A204.1 (cell line): Measurements from ENCODE around the gene SFTPA2.
A peak's percentile ranks its signal among the peaks of the same experiment; 100 is the strongest.
"Not testable (repeated sequence)": the region's sequence is repeated elsewhere in the genome, so short reads cannot be mapped to it uniquely, and the experiment has no call there.

Source experiments
- FAIRE-seq: peaks from 2 replicates; lab custom pipeline; 2012; peaks lifted over from hg19 to GRCh38; lab: Jason Lieb, UNC

SFTPA2 gene

DNA sequence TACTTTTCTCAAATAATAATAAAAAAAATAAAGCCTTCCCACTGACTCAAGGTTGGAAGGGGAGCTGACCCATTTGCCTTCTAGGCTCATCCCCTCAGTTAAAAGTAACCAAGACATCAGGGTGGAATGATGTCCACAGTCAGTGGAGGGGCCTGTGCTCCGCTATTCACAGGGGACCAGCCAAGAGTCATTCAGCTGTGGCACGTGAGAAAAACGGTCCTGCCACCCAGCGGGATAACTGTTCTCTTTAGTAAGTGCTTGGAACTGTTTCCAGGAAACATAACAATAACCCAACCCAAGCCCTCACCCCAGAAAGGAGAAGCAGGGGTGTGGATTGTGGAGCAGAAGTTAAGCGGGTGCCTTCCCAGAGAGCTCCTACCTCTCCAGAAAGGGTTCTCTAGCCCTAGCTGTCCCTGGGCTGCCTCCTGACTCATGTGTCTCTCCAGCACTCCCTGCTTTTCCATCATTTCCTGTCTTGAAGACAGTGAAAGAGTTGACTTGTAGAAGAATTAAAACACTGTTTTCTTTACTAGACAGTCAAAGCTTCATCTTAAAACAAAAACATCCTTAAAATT, 50.2 kb downstream of the SFTPA2 start:
- not testable (repeated sequence) for FAIRE-seq

DNA sequence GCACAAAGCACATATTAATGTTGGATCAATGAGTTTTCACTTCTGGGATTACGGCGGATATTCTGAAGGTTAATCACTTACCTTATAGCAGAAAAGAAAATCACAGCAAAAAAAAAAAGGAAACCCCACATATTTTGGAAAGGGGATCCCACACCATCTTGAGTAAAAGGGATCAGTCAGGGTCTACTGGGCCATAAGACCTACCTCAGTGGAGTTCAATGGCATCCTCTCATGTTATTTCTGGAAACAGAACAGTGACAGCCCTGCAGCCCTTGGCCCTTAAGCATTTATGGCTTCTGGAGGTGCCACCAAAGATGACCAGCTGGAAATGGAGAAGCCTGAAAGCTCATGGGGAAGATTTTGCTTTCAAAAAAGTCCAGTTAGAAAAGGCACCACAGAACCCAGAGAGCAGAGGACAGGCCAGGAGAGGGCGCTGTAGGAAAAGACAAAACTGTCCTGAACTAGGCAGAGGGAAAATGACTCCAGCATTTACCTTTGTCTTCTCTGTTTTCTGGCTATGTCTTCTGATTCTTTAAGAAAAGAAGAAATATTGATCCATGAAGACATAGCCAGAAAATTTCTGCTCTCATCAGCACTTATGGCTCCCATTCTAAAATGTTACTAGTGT, 50.8 kb downstream of the SFTPA2 start:
- FAIRE-seq: peak; percentile 58

DNA sequence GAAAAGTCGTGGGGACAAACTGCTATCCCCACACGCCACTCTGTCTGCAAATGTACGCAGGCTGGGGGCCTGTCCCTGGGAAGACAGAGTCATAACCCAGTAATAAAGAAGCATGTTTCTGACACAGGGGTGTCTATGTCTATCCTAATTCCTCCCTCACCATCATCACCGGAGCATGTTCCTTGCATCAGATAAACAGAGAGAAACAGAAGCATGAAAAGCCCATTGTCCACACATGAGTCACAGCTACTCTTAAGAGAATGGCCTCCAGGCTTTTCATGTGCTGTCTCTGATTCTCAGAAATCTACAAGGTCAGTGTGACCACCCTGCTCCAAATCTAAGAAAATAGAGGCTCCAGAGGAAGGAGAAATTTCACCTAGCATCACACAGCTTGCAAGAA, 52.0 kb downstream of the SFTPA2 start:
- not testable (repeated sequence) for FAIRE-seq

DNA sequence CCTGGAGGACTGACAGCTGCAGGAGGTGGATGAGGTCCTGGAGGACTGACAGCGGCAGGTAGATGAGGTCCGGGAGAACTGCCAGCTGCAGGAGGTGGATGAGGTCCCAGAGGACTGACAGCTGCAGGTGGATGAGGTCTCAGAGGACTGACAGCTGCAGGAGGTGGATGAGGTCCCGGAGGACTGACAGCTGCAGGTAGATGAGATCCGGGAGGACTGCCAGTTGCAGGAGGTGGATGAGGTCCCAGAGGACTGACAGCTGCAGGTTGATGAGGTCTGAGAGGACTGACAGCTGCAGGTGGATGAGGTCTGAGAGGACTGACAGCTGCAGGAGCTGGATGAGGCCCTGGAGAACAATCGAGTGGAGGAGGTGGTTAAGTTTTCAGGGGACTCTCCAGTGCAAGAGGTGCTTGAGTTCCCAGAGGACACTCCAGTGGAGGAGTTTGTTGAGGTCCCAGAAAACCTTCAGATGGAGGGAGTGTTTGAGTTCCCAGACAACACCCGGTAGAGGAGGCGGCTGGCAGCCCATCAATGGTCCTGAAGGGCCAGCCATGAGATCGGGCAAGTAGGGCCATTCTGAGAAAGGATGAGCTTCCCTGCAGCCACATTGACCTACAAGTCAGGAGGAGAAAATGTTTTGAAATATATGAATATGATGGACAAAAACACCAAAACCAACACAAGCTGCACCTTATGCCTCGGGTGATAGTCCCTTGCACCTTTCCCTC, 52.6 kb downstream of the SFTPA2 start:
- no peak for FAIRE-seq
